ENCODE data around the gene USP50. TPM values are rescaled to one million over a fixed set of nuclear protein-coding genes. Genes with fewer than 3 reads are reported as not detected.

USP50 gene
- 0.09 TPM in 1 of 2 replicates, not detected in the other for total RNA-seq

GRCh38 chr15:50546566-50546965, at the start of gene USP50:
TSS of gene USP50 (minus strand) at chr15:50546666. CDS start at chr15:50546525, 141 bp downstream.

Other genes with a start within 250 kb of the USP50 start
- gene GABPB1, start 191.5 kb downstream of the USP50 start, total RNA-seq: 66.9 and 97.1 TPM in 2 replicates
- gene USP8, start 122.3 kb downstream of the USP50 start, total RNA-seq: 35.1 and 39.7 TPM in 2 replicates
- 25.4 and 32.9 TPM in 2 replicates for gene TRPM7, start 140.1 kb upstream of the USP50 start, total RNA-seq
- gene SPPL2A, start 219.0 kb upstream of the USP50 start, total RNA-seq: 51.1 and 69.5 TPM in 2 replicates